HG02885 (cell line): ENCODE data around the gene FRY.
"Not testable (repeated sequence)": the region's sequence is repeated elsewhere in the genome, so short reads cannot be mapped to it uniquely, and the experiment has no call there.

ENCODE experiments used
- ATAC-seq: cut with Tn5 transposase; IDR thresholded peaks from one replicate; pipeline ENCODE4 v1.9.1; 2021; ENCODE audit warnings: mild to moderate bottlenecking; ENCODE audit not compliant: unreplicated experiment, poor library complexity

FRY gene

DNA sequence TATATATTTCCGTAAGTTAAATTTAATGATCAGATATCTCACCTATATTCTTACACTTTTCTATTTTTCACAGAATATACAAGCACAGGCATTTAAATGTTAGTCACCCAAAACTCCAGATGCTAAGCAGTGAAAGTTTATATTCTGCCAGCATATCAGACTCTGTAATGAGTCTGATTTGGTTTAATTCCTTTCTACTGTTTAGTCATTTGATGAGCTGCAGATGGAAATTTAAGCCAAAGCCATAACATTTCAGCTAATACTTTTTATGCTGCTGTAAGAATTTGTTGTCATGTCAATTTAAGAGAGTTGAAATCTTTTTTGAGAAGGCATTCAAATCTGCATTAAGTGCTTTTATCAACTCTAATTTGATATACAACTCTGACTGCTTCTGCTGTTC is 8.0 kb downstream of the FRY start:
- ATAC-seq = no peak

DNA sequence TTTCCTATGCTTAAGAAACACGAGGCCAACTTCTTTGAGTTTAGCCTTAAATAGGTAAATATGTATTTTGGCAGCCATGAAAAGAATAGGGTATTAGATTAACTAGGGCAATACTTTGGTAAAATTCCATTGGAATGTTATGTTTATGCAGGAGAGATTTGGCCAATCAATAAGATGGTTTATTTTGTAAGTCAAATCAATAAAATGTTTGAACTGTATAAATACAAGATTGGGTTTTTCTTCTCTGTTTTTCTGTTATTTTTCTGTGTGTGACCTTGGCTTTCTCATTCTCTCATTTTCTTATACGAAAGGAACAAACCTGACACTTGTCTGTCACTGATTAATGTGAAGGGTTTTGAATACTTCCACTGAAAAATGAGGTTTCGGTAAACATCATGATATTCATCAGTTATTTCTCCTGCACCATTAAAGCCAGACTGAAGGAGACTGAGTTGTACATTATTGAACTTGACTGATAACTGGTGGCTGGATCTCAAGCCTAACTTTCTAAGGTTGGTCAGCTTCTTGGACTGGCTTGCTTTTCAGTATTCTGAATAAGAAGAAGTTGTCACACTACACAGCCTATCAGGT is 8.6 kb downstream of the FRY start:
- no peak for ATAC-seq

DNA sequence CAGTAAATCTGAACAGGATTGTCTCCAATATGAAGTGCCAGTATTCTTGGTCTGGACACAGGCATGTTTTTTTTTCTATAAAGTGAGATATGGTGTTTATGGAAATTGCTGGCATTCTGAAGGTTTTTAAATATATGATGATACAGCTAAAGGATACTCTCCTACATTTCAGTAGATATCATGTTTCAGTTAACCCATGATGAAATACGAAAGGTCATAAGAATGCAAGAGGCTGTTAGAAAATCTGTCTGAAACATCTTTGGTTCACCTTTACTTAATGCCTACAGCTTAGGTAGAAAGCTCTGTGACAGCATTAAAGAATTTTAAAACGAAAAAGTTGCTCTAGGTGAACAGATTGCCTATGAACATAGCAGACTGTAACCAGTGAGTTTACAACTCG is 9.1 kb downstream of the FRY start:
- ATAC-seq = no peak

DNA sequence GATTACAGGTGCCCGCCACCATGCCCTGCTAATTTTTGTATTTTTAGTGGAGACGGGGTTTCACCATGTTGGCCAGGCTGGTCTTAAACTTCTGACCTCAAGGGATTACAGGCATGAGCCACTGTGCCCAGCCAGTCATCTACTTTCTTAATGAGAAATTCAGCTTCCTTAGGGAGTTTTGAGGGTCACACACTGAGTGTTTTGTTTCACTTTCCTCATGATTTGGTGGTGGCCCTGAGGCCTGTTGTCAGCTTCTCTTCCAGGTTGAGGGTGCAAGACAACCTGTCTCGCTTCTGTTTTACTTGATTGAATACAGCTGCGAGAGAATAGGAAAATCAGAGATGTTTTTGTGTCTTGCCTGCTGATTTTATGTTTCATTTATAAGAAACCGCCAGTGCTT is 9.9 kb downstream of the FRY start:
- ATAC-seq = peak; percentile 73

DNA sequence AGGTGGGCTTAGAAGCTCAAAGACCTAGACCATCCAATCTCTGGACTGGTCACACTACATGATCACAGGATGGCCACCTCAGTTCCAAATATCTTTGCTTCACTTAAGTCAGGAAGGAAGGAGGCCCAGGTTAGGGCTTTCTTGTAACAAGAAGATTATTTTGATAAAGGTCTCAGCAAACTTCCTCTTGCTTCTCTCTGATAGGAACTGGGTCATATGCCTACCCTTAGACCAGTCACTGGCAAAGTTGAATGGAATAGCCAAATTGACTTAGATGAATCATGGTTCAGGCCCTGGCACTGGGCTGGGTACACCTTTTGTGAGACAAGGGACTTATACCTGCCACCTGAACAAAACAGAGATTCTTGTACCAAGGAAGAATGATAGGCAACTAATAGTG is 11.0 kb downstream of the FRY start:
- ATAC-seq = no peak

DNA sequence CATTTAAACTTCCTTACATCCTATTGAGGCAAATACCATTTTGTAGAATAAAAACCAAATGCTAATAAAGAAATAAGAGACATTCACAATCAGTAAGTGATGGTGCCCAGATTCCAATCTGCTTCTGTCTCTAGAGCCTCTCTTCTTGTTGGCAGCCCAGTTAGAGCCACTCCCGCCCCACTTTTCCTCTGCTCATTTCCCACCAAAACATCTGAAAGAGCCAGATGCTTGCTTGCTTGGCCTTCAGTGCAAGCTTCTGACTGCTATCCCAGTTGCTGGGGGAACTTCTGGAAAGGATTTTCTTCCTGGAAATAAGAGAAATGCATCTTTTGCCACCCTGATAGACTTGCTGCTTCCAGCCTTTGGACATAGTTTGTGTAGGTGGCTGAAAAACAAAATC is 12.9 kb downstream of the FRY start:
- ATAC-seq = no peak

DNA sequence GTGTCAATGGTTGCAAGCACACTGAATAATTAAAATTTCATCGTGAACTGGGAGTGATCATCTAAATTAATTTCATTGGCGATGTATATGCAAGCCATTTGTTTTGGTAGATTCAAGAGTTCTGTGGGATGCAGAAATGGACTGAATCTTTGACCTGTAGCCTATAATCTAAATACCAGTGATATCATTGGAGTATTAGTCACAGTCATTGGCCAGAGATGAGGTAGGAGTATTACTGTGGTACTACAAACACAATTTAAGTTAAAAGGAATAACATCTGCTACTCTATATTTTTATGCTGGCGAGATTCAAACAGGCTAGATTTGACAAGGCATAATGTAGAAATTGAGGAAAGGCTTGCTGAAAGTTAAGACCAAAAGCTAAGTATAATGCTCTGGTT is 14.0 kb downstream of the FRY start:
- ATAC-seq = no peak

DNA sequence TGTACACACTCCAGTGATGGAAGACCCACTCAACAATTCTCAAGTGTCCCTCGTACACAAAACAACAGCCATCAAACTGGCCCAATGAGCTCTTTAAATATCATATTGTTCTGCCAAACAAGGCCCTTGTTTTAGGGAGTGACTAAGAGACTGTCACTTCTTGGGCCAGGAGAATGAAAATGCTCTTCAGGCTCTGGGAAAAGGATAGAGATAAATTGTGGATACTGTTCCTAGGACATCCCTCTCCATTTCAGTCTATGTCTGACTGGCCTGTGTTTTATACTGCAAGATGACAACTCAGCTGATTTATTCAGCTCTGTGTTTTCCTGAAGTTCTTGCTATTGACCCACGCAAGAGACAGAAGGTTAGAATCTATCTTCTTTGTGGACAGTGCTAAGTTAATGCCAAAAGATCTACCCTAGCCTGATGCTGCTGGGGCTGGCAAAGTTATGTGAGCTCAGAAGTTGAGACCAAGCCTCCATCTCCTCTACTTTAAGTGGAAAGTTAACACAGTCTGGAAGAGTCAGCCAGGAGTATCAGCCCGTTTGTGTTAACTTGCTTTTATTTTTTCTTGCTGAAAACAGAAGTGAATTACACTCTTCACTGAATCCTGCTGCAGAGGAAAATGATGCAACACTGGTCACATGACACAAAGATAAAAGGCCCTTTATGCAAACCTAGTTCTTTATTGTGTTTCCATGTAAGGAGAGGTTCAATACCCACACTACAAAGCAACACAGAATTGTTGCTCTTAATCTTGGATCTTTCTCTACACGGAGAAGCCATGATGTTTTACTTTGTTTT is 14.6 kb downstream of the FRY start:
- no peak for ATAC-seq

DNA sequence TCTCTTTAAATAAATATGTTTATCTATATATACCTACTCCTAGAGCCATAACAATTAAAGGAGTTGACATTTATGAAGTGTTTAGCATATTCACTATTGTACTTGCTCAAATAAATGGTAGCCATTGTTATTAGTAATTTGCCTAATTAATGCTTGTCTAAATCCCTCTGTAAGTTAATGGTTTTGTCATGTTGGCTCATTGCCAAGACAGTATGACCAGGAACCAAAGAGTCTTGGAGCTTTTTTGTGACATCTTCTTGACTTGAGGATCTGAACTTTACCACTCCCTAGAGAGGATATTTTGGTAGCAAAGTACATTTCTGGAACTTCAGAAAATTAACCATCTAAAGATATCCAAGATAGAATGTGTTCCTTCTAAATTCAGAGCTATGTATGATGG is 15.5 kb downstream of the FRY start:
- no peak for ATAC-seq

DNA sequence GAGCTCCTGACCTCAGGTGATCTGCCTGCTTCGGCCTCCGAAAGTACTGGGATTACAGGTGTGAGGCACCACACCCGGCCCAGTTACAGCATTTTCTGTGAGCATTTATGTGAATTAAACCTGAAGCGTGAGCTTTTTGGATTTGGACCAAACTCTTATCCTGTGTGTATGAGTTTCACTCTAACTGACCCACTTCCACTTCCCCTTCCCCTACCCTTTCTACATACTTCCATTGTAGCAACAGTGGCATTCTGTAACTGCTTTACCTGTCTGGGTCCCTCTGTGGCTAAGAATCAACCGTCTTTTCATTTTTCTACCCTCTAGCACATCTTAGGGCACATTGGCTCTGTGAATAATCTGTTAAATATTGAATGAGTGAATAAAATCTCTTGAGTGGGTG is 16.2 kb downstream of the FRY start:
- peak; percentile 71 for ATAC-seq

DNA sequence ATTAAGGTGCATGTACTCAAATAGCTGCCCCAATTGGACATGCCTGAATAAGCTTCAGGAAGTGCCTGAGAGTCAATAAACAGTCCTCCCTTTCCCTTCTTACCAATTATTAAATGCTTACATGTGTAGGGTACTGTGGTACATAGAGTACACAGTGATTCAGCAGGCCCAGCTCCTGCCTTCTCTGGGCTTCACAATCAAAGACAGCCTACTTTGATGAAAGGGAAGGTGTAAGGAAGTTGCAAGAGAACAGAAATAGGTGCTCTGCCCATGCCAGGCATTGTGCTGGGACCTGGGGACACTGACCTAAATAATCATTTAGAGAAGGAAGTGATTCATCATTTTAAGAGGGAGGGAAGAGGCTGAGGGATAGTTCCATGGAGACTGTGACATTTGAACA is 17.2 kb downstream of the FRY start:
- no peak for ATAC-seq

DNA sequence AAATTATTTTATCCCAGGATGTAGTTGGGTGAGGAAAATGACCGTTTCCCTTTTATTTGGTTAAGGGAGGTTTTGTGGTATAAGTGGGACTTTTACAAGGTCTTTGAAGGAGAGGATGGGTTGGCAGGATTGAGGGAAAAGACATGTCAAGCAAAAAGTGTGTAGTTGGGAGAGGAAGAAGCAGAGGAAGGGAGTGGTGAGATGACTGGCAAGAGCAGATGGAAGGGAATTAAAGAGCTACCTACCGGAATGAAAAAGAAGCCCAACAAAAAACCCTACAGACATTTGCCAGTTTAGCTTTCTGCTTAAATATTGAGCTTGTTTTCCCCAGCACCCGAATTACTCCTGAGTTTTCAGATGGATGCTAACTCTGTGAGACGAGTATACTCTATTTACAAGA is 19.6 kb downstream of the FRY start:
- ATAC-seq = no peak

DNA sequence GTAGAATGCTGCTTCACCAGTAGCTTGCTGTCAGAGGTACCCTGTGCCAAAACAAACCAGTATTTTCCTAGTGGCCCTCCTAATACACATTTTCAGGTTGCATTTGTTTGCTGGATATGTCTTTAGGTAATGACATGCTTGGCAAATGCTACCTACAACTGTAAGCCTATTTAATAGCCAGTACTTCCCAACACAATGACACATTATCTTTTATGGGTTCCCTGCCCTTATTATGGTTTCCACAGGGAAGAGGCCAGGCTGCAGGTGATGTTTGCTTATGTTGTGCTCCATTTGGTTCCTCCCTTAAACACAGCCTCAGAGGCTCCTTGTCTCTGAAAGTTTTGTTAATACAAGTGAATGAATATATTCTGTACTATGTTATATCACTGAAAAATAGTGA is 24.7 kb downstream of the FRY start:
- no peak for ATAC-seq

DNA sequence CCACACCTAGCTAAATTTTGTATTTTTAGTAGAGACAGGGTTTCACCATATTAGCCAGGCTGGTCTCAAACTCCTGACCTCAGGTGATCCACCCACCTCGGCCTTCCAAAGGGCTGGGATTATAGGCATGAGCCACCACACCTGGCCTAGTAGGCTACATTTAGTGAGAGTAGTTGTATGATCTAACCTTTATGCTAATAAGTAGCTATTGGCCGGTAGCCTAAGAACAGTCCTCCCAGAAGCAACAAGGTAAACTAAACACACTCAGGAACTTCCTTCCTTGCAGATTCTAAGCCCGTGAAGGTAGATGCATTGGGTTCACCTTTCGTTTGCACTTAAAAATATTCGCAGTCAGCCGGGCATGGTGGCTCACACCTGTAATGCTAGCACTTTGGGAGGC is 25.8 kb downstream of the FRY start:
- ATAC-seq = not testable (repeated sequence)

DNA sequence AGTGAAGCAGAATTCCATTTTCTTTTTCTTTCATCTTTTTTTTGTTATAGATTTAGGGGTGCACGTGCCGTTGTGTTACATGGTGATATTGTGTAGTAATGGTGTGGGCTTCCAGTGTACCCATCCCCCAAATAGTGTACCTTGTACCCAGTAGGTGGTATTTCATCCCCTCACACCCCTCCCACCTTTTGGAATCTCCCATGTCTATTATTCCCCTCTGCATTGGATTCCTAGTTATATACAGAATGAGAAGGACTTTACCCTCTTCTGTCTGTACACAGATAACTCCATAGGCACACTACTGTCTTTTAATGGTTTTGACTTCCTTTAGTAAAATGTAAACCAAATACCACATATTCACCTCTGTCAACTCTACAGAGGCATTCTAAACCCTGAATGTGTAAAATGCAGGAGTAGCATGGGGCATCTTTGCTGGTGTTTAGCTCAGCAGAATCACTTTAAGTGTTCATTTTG is 28.0 kb downstream of the FRY start:
- ATAC-seq = no peak

DNA sequence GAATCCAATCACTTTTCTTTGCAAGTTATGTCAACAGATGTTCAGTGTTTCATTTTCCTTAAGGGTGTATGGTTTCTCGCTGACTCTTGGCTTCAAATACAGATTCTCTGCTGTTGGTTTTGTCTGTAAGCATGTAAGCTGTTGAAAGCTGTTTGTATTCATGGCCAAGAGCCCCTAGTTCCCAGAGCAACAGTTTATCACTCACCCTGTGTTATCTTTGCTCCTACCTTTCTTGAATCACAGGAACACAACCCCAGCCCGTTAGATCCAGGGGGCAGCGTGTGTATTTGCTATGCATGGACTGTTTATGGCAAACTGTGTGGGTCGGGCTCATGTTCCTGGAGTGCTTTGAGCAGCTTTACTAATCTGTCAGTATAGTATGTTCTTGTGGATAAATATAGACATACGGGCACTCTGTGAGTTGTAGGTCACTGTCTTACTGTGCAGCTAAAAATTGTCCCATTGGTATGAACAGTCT is 28.9 kb downstream of the FRY start:
- ATAC-seq = no peak

DNA sequence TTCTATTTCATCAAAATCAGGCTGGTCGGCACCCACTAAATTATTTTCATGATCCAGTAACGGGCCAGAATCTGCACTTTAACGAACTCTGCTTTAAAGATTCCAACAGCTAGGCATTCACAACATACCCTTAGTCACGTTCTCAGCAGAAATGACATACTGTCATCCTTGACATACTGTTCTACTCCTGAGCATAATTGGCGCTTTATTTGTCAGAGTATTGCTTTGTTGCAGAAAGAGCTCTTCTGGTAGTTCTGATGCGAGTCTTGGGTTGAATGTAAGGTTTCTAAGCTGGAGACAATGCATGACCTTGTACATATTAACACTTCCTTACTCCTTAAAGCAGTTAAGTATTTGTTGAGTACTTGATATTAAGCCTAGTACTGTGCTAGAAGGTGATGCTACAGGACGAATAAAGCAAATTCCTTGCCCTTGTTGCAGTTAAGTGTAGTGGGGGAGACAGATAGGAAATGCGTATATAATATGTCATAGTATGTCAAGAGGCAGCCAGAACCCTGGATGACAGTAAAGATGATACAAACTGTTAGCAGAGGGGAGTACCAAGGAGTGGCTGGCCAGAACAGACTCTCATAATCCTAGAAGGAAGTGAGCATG is 32.2 kb downstream of the FRY start:
- no peak for ATAC-seq

DNA sequence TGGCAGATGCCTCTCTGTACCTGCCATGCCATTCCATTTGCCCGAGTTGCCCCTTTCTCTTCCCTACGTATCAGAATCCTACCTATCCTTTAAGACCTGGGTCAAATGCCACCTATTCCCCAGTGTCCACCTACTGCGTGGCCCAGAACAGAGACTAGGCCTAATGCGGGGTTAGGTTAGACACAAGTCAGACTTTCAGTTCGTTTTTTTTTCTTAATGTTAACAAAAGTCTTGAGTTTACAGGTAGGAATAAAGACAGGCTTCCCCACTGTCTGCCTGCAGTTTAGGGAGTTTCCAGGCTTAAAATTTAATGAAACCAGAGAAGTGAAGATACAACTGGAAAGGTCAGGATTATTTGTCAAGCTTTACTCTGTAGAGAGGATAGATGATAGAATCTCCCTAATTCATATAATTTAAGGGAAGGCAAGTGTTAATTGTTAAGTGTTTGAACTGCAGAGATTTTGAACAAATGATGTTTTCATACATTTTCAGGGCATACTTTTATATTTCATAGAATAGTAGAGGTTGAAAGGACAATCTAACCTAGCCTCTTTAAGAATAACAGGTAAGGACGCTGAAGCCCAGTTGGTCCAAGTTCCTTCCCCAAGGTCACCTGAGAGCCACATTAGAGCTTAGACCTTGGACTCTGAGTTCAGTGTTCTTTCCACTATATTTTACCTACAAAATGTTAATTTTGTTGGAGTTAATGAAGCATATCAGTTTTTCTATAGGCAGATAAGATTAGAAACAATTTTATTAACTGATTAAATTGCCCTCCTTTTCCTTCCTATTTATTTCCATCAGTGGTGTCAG is 35.8 kb downstream of the FRY start:
- no peak for ATAC-seq

DNA sequence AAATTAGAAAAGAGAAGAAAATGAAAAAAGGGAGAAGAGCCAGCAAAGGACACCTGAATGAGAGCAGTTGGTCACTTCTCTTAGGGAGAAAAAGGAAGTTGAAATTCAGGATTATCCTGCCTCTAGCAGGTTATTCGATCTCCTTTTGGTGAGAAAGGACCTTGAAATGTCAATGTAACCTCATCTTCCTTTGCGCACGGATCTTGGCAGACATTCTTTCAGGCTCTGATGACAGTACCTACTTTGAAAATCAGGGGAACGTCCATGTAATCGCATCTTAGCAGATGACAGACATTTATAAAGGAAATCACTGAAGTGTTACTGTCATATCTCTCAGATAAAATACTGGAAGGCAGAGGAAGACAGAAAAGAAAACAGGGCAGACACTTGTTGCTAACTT is 36.7 kb downstream of the FRY start:
- ATAC-seq = no peak

DNA sequence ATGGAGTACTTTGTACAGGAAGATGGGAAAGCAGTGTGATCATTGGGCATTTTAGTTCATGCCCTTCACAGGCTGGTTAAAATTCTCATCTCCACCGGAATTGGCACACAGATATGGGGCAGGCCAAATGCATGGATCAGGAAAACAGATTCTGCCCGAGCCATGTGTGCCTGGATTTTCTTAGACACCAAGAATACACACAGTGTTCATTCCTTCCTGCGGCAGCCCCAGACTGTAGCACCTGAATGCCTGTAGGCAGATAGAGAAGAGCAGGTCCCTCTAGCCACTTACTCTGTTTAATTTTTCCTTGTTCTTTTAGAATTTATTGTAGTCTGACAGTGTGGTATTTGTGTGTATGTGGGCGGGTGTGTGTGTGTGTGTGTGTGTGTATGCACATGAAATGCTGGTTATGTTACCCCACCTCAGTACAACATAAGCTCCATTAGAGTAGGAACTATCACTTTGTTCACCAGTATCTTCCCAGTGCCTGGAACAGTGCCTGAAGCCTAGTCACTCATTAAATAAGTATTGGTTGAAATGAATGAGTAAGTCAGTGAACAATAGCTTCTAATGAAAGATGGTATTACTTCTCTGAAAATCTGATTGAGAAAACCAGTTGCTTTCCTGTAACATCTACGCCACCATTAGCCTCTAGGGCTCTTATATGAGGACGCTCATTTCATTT is 41.7 kb downstream of the FRY start:
- ATAC-seq = no peak
